Natural killer cell (primary cell): ENCODE measurements around the gene PRR14L. TPM values are rescaled to one million over a fixed set of nuclear protein-coding genes. Genes with fewer than 3 reads are reported as not detected.

Source experiments
- ATAC-seq, 3 donors: fragments of 150-1000 bp in 2 of 3; fragments of 200-7000 bp in 1 of 3; cut with Tn5 transposase; 1 replicate in 1 of 3; 2 replicates in 2 of 3; pipeline ENCODE4 v1.10.0; 2021; ENCODE audit warnings: mild to moderate bottlenecking in 2 of 3, moderate library complexity in 2 of 3
- DNase-seq, 2 donors: peaks; one replicate each; pipeline versions ENCODE4 v3.0.0 to v3.0.0-alpha.2; 2013 to 2021; ENCODE audit warnings: mixed read lengths in 1 of 2
- H3K27ac ChIP-seq: one replicate; pipeline ENCODE4 v1.5.1; 2013; ENCODE audit warnings: mild to moderate bottlenecking, low read length
- H3K27me3 ChIP-seq: one replicate; pipeline ENCODE4 v1.6.1; 2013; ENCODE audit warnings: low read length; ENCODE audit not compliant: control insufficient read depth, insufficient read depth
- H3K36me3 ChIP-seq: one replicate; pipeline ENCODE4 v1.6.1; 2013; ENCODE audit warnings: low read length; ENCODE audit not compliant: control insufficient read depth, insufficient read depth
- H3K4me1 ChIP-seq: one replicate; pipeline ENCODE4 v1.6.1; 2013; ENCODE audit warnings: low read length; ENCODE audit not compliant: control insufficient read depth, insufficient read depth
- H3K4me3 ChIP-seq: one replicate; pipeline ENCODE4 v1.5.1; 2013; ENCODE audit warnings: low read length
- H3K9me3 ChIP-seq: one replicate; pipeline ENCODE4 v1.6.1; 2013; ENCODE audit warnings: low read length; ENCODE audit not compliant: control insufficient read depth, insufficient read depth
- H3K27ac Mint-ChIP-seq, 2 donors: one replicate each; pipeline ENCODE4 v1.8.0; 2022; ENCODE audit warnings: mild to moderate bottlenecking in 2 of 2, mixed read lengths in 2 of 2, moderate library complexity in 1 of 2
- H3K27me3 Mint-ChIP-seq, 2 donors: one replicate each; pipeline ENCODE4 v1.8.0; 2022; ENCODE audit warnings: low read depth in 2 of 2, mixed read lengths in 2 of 2
- H3K36me3 Mint-ChIP-seq: one replicate; pipeline ENCODE4 v1.8.0; 2022; ENCODE audit warnings: mixed read lengths
- H3K4me1 Mint-ChIP-seq, 2 donors: one replicate each; pipeline ENCODE4 v1.8.0; 2022; ENCODE audit warnings: mixed read lengths in 2 of 2
- H3K4me3 Mint-ChIP-seq: one replicate; pipeline ENCODE4 v1.8.0; 2022; ENCODE audit warnings: mild to moderate bottlenecking, moderate library complexity, mixed read lengths
- H3K9me3 Mint-ChIP-seq, 2 donors: one replicate each; pipeline ENCODE4 v1.8.0; 2022; ENCODE audit warnings: mixed read lengths in 2 of 2
- CTCF ChIP-seq: fragments of 200-600 bp; IDR thresholded peaks from one replicate; pipeline ENCODE4 v1.8.0; 2022; ENCODE audit warnings: antibody characterized with exemption
- WGBS: methylation state at CpG from one replicate; pipeline ENCODE4 v1.1.7; 2013; ENCODE audit warnings: missing lambda C conversion rate; ENCODE audit not compliant: insufficient coverage; 5-methylcytosine and 5-hydroxymethylcytosine counted together
- intact Hi-C: fragments of 100-400 bp; cut with micrococcal nuclease; formaldehyde crosslinking; loops from one replicate; pipeline ENCODE4 v1.14.2; 2022
- total RNA-seq, 4 donors: library from RNA; stranded (reverse); fragments of 120-200 nt in 1 of 4; gene quantifications; one replicate each; pipeline versions ENCODE4 v1.2.3 to v1.2.4, GENCODE V29; 2013 to 2022

The PRR14L gene
- total RNA-seq, 3 donors from 2014 or later (not counting 1 experiment from before 2014, with no cell fraction given) = 39.3 to 54.1 (median 54.0) TPM

- Mint-ChIP-seq H3K4me1 (peaks cover 0 to 12% of the 10 kb centered on the region in 2 donors), H3K4me3 (no peak overlapping the region), H3K27me3 (no peaks in the 10 kb centered on the region), H3K9me3 (no peaks in the 10 kb centered on the region), H3K27ac (no peak overlapping the region), H3K36me3 (no peaks in the 10 kb centered on the region)
- 71% methylated on average over 2 of the region's 2 CpGs for WGBS
- TF ChIP-seq CTCF = no peak
- H3K27ac ChIP-seq = no peak overlapping the region
- no peak overlapping the region for H3K4me3 ChIP-seq
- ATAC-seq (no peak), DNase-seq (no peak)
- no peaks in the 10 kb centered on the region for H3K9me3 ChIP-seq
- H3K27me3 ChIP-seq = no peaks in the 10 kb centered on the region
- peaks cover 3% of the 10 kb centered on the region for H3K36me3 ChIP-seq
- no peaks in the 10 kb centered on the region for H3K4me1 ChIP-seq
- intact Hi-C loops = no loop called here
Measured at GRCh38 chr22:31653944-31654343, 96.0 kb downstream of the PRR14L start.

GRCh38 chr22:31652911-31653684 lies 96.8 kb downstream of the PRR14L start:
- H3K36me3 ChIP-seq = peaks cover 5% of the 10 kb centered on the region
- Mint-ChIP-seq H3K27me3 (no peaks in the 10 kb centered on the region), H3K9me3 (no peaks in the 10 kb centered on the region), H3K36me3 (no peaks in the 10 kb centered on the region), H3K4me3 (no peak overlapping the region), H3K27ac (no peak overlapping the region), H3K4me1 (peaks cover 0 to 12% of the 10 kb centered on the region in 2 donors)
- ATAC-seq = no peak
- H3K27me3 ChIP-seq = no peaks in the 10 kb centered on the region
- no peaks in the 10 kb centered on the region for H3K9me3 ChIP-seq
- H3K4me1 ChIP-seq = no peaks in the 10 kb centered on the region
- DNase-seq = no peak
- 86% methylated on average over 7 of the region's 9 CpGs for WGBS
- H3K4me3 ChIP-seq = no peak overlapping the region
- H3K27ac ChIP-seq = no peak overlapping the region
- intact Hi-C loops = no loop called here
- no peak for TF ChIP-seq CTCF

DNA sequence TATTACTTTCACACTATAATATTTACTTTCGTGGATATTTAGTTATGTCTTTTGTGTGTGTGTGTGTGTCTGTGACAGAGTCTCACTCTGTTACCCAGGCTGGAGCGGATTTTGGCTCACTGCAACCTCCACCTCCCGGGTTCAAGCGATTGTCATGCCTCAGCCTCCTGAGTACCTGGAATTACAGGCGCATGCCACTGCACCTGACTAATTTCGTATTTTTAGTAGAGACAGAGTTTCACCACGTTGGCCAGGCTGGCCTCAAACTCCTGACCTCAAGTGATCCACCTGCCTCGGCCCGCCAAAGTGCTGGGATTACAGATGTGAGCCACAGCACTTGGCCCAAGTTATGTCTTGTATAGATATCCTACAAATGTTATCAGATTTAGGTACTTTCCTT lies 97.8 kb downstream of the PRR14L start:
- no peaks in the 10 kb centered on the region for H3K36me3 Mint-ChIP-seq
- TF ChIP-seq CTCF = no peak
- no peaks in the 10 kb centered on the region for H3K9me3 Mint-ChIP-seq
- Histone ChIP-seq H3K4me3 (no peak overlapping the region), H3K9me3 (no peaks in the 10 kb centered on the region), H3K27ac (no peak overlapping the region), H3K4me1 (no peaks in the 10 kb centered on the region), H3K27me3 (no peaks in the 10 kb centered on the region), H3K36me3 (peaks cover 12% of the 10 kb centered on the region)
- 81% methylated on average over 8 of the region's 9 CpGs for WGBS
- ATAC-seq (no peak), DNase-seq (no peak)
- no peaks in the 10 kb centered on the region for H3K27me3 Mint-ChIP-seq
- intact Hi-C loops = no loop called here
- peaks cover 0 to 12% of the 10 kb centered on the region in 2 donors for H3K4me1 Mint-ChIP-seq
- no peak overlapping the region for H3K4me3 Mint-ChIP-seq
- H3K27ac Mint-ChIP-seq = no peak overlapping the region

DNA sequence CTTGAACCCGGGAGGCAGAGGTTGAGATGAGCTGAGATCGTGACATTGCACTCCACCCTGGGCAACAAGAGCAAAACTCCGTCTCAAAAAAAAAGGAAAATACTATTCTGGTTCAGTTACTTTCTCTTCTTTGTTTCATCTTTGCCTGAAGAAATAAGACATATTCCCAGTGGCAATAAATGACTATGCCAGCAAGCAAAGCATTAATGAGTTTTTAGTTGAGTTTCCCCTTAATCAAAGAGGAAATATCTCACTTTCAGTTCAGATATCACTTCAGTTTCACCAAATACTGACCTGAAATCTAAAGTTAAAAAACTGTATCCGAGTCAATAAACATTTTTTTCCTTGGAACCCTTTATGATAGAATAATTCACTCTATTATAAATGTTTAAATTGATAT lies 98.3 kb downstream of the PRR14L start:
- TF ChIP-seq CTCF = no peak
- Mint-ChIP-seq H3K4me3 (no peak overlapping the region), H3K27ac (no peak overlapping the region), H3K4me1 (peaks cover 0 to 10% of the 10 kb centered on the region in 2 donors), H3K27me3 (no peaks in the 10 kb centered on the region), H3K9me3 (no peaks in the 10 kb centered on the region), H3K36me3 (no peaks in the 10 kb centered on the region)
- Histone ChIP-seq H3K27ac (no peak overlapping the region), H3K36me3 (peaks cover 14% of the 10 kb centered on the region), H3K4me3 (no peak overlapping the region), H3K4me1 (no peaks in the 10 kb centered on the region), H3K27me3 (no peaks in the 10 kb centered on the region), H3K9me3 (no peaks in the 10 kb centered on the region)
- 73% methylated on average over 3 of the region's 4 CpGs for WGBS
- ATAC-seq (no peak), DNase-seq (no peak)
- intact Hi-C loops = no loop called here
